ENCODE data around the gene MPP7.
A peak's percentile ranks its signal among the peaks of the same experiment; 100 is the strongest.

The MPP7 gene

GRCh38 chr10:28304032-28304571 is 1.2 kb upstream of the MPP7 start:
- peak in 1 of 6 experiments; percentile 8 for DNase-seq

GRCh38 chr10:28302012-28302637 is 739 bp downstream of the MPP7 start:
- peak in 4 of 6 experiments; percentile 8 to 82 (median 32) for DNase-seq

GRCh38 chr10:28300027-28300426 is 2.8 kb downstream of the MPP7 start:
- DNase-seq, result peak in 5 of 6 experiments; percentile 15 to 61 (median 45)

- DNase-seq, result peak in 1 of 6 experiments; percentile 3
Observed at GRCh38 chr10:28298951-28299350, 3.9 kb downstream of the MPP7 start.

GRCh38 chr10:28296023-28296422 is 6.8 kb downstream of the MPP7 start:
- no peak for DNase-seq

- no peak for DNase-seq
Observed at GRCh38 chr10:28295336-28295735, 7.5 kb downstream of the MPP7 start.

- no peak for DNase-seq
Observed at GRCh38 chr10:28294809-28295208, 8.1 kb downstream of the MPP7 start.

- DNase-seq, result peak in 3 of 6 experiments; percentile 8 to 41 (median 18)
Observed at GRCh38 chr10:28294169-28294532, 8.7 kb downstream of the MPP7 start.

GRCh38 chr10:28293236-28294168 is 9.4 kb downstream of the MPP7 start:
- no peak for DNase-seq

GRCh38 chr10:28291881-28292297 is 11.0 kb downstream of the MPP7 start:
- no peak for DNase-seq

- DNase-seq, result no peak
Observed at GRCh38 chr10:28285816-28286215, 17.0 kb downstream of the MPP7 start.

- DNase-seq, result no peak
Observed at GRCh38 chr10:28284126-28284525, 18.7 kb downstream of the MPP7 start.

GRCh38 chr10:28283251-28283650 is 19.6 kb downstream of the MPP7 start:
- no peak for DNase-seq

GRCh38 chr10:28282336-28282735 is 20.5 kb downstream of the MPP7 start:
- no peak for DNase-seq

- DNase-seq, result no peak
Observed at GRCh38 chr10:28281726-28282315, 21.0 kb downstream of the MPP7 start.

GRCh38 chr10:28280652-28281051 is 22.2 kb downstream of the MPP7 start:
- DNase-seq, result no peak

GRCh38 chr10:28279878-28280277 is 23.0 kb downstream of the MPP7 start:
- DNase-seq, result no peak

- DNase-seq, result no peak
Observed at GRCh38 chr10:28278842-28279241, 24.0 kb downstream of the MPP7 start.

- no peak for DNase-seq
Observed at GRCh38 chr10:28276384-28276783, 26.5 kb downstream of the MPP7 start.

- no peak for DNase-seq
Observed at GRCh38 chr10:28274475-28274874, 28.4 kb downstream of the MPP7 start.

- DNase-seq, result no peak
Observed at GRCh38 chr10:28273343-28273742, 29.5 kb downstream of the MPP7 start.

GRCh38 chr10:28269842-28270456 is 32.9 kb downstream of the MPP7 start:
- no peak for DNase-seq

All from stimulated activated naive CD4-positive, alpha-beta T cell (primary cell).